Measurements from ENCODE around the gene LGALS7.

Gene LGALS7

DNA sequence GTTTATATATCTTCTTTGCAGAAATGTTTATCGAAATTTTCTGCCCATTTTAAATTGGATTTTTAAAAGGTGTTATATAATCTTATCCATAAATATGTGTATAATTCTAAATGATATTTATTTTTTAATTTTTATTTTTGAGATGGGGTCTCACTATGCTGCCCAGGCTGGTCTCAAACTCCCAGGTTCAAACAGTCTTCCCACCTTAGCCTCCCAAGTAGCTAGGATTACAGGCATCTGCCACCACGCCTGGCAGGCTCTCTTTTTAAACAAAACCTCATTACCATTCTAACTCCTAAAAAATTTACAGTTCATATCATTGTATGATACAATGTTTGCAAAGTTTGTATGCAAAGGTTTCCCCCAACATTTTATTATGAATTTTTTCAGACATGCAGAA lies 22.8 kb upstream of the LGALS7 start:
- no peak overlapping the region for H3K4ac ChIP-seq (ENCODE audit: low read length)
- H3K36me3 ChIP-seq (replicated peaks in 1 of 2; ENCODE audit: control insufficient read depth in 2 of 2, insufficient read depth in 2 of 2, low read length in 2 of 2): no peaks in the 10 kb centered on the region
- no peak for DNase-seq (ENCODE audit: low spot score)

DNA sequence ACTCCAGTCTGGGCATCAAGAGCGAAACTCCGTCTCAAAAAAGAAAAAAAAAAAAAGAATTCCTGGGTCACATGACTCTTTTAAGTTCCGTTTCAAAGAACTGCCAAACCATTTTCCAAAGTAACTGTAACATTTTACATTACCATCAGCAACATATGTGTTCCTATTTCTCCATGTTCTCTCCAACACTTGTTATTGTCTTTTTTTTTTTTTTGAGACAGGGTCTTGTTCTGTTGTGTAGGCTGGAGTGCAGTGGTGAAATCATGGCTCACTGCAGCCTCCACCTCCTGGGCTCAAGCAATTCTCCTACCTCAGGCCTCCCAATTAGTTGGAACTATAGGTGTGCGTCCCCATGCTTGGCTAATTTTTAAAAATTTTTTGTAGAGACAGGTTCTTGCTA lies 22.2 kb upstream of the LGALS7 start:
- peaks cover 0 to 1% (median 0%) of the 10 kb centered on the region in 3 experiments for H3K27me3 ChIP-seq (ENCODE audit: control insufficient read depth in 3 of 3, insufficient read depth in 3 of 3, low read depth in 1 of 3, low read length in 3 of 3)
- no peaks in the 10 kb centered on the region for H3K79me1 ChIP-seq (ENCODE audit: low read depth, low read length)
- no peak overlapping the region for H2BK15ac ChIP-seq (ENCODE audit: low read length)
- no peak overlapping the region for H3K14ac ChIP-seq (ENCODE audit: low read length)
- H3K4me1 ChIP-seq (ENCODE audit: control insufficient read depth in 2 of 2, insufficient read depth in 1 of 2, low read depth in 1 of 2, low read length in 2 of 2): no peaks in the 10 kb centered on the region
- H2BK12ac ChIP-seq (ENCODE audit: low read length): no peak overlapping the region
- H2AFZ ChIP-seq (ENCODE audit: low read length): no peak overlapping the region
- no peak overlapping the region for H3K4me3 ChIP-seq (ENCODE audit: low read length in 2 of 2)
- H4K91ac ChIP-seq (ENCODE audit: low read depth, low read length, poor library complexity): no peak overlapping the region
- H3K9ac ChIP-seq (ENCODE audit: low read depth, low read length, poor library complexity): no peak overlapping the region
- no peak overlapping the region for H3K4ac ChIP-seq (ENCODE audit: low read length)
- H3K27ac ChIP-seq (replicated peaks; ENCODE audit: low read length): no peak overlapping the region
- no CpG with 5 or more reads among the region's 4 CpGs for WGBS, 2 donors (ENCODE audit: extremely low coverage in 2 of 2, insufficient read length in 2 of 2, insufficient replicate concordance in 1 of 2)
- H4K8ac ChIP-seq (ENCODE audit: low read depth, low read length): no peak overlapping the region
- no peaks in the 10 kb centered on the region for H3K9me3 ChIP-seq (replicated peaks in 1 of 2; ENCODE audit: control insufficient read depth in 2 of 2, insufficient read depth in 1 of 2, low read depth in 1 of 2, low read length in 2 of 2)
- no peak overlapping the region for H2AK5ac ChIP-seq (ENCODE audit: low read depth, low read length)
- no peak overlapping the region for H3K18ac ChIP-seq (ENCODE audit: low read length)
- H3K36me3 ChIP-seq (replicated peaks in 1 of 2; ENCODE audit: control insufficient read depth in 2 of 2, insufficient read depth in 2 of 2, low read length in 2 of 2): no peaks in the 10 kb centered on the region
- H3K23ac ChIP-seq (ENCODE audit: low read depth, low read length, poor library complexity): no peak overlapping the region
- H2BK5ac ChIP-seq (ENCODE audit: low read length): no peak overlapping the region
- no peak overlapping the region for H3K4me2 ChIP-seq (ENCODE audit: insufficient read depth, low read length, poor library complexity, severe bottlenecking)
- DNase-seq (ENCODE audit: low spot score): no peak
- no peak overlapping the region for H2BK120ac ChIP-seq (ENCODE audit: low read depth, low read length)

More for the DNA sequence above, 22.8 kb upstream of the LGALS7 start:
- no peak overlapping the region for H2BK12ac ChIP-seq (ENCODE audit: low read length)
- H3K14ac ChIP-seq (ENCODE audit: low read length): no peak overlapping the region
- no peak overlapping the region for H4K8ac ChIP-seq (ENCODE audit: low read depth, low read length)
- no peak overlapping the region for H3K23ac ChIP-seq (ENCODE audit: low read depth, low read length, poor library complexity)
- no peak overlapping the region for H3K27ac ChIP-seq (replicated peaks; ENCODE audit: low read length)
- no peak overlapping the region for H4K91ac ChIP-seq (ENCODE audit: low read depth, low read length, poor library complexity)
- no peaks in the 10 kb centered on the region for H3K4me1 ChIP-seq (ENCODE audit: control insufficient read depth in 2 of 2, insufficient read depth in 1 of 2, low read depth in 1 of 2, low read length in 2 of 2)
- no peak overlapping the region for H3K4me2 ChIP-seq (ENCODE audit: insufficient read depth, low read length, poor library complexity, severe bottlenecking)
- H2AFZ ChIP-seq (ENCODE audit: low read length): no peak overlapping the region
- no peak overlapping the region for H3K9ac ChIP-seq (ENCODE audit: low read depth, low read length, poor library complexity)
- H2BK5ac ChIP-seq (ENCODE audit: low read length): no peak overlapping the region
- H3K18ac ChIP-seq (ENCODE audit: low read length): no peak overlapping the region
- WGBS, 2 donors (ENCODE audit: extremely low coverage in 2 of 2, insufficient read length in 2 of 2, insufficient replicate concordance in 1 of 2): no CpG with 5 or more reads among the region's 2 CpGs
- peaks cover 0 to 2% of the 10 kb centered on the region in 2 donors for H3K9me3 ChIP-seq (replicated peaks in 1 of 2; ENCODE audit: control insufficient read depth in 2 of 2, insufficient read depth in 1 of 2, low read depth in 1 of 2, low read length in 2 of 2)
- no peak overlapping the region for H3K4me3 ChIP-seq (ENCODE audit: low read length in 2 of 2)
- H2BK15ac ChIP-seq (ENCODE audit: low read length): no peak overlapping the region
- peaks cover 0 to 1% (median 0%) of the 10 kb centered on the region in 3 experiments for H3K27me3 ChIP-seq (ENCODE audit: control insufficient read depth in 3 of 3, insufficient read depth in 3 of 3, low read depth in 1 of 3, low read length in 3 of 3)
- H2BK120ac ChIP-seq (ENCODE audit: low read depth, low read length): no peak overlapping the region
- no peaks in the 10 kb centered on the region for H3K79me1 ChIP-seq (ENCODE audit: low read depth, low read length)
- no peak overlapping the region for H2AK5ac ChIP-seq (ENCODE audit: low read depth, low read length)

DNA sequence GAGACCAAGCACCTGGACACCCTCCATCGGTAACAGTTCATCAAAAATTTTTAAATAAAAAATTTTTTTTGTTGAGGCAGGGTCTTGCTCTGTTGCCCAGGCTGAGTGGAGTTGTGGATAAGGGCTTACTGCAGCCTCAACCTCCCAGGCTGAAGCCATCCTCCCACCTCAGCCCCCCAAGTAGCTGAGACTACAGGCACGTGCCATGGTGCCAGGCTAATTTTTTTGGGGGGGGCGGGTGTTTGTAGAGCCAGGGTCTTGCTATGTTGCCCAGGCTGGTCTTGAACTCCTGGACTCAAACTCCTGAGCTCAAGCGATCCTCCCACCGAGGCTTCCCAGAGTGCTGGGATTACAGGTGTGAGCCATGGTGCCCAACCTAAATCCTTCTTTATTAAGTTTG lies 20.4 kb upstream of the LGALS7 start:
- Histone ChIP-seq H2BK5ac (ENCODE audit: low read length) (no peak overlapping the region), H3K27ac (replicated peaks; ENCODE audit: low read length) (no peak overlapping the region), H4K8ac (ENCODE audit: low read depth, low read length) (no peak overlapping the region), H3K36me3 (replicated peaks in 1 of 2; ENCODE audit: control insufficient read depth in 2 of 2, insufficient read depth in 2 of 2, low read length in 2 of 2) (no peaks in the 10 kb centered on the region), H3K4me2 (ENCODE audit: insufficient read depth, low read length, poor library complexity, severe bottlenecking) (no peak overlapping the region), H3K27me3 (ENCODE audit: control insufficient read depth in 3 of 3, insufficient read depth in 3 of 3, low read depth in 1 of 3, low read length in 3 of 3) (peaks cover 0 to 1% (median 0%) of the 10 kb centered on the region in 3 experiments), H3K79me1 (ENCODE audit: low read depth, low read length) (no peaks in the 10 kb centered on the region), H3K4me1 (ENCODE audit: control insufficient read depth in 2 of 2, insufficient read depth in 1 of 2, low read depth in 1 of 2, low read length in 2 of 2) (no peaks in the 10 kb centered on the region), H3K23ac (ENCODE audit: low read depth, low read length, poor library complexity) (no peak overlapping the region), H3K18ac (ENCODE audit: low read length) (no peak overlapping the region), H2BK120ac (ENCODE audit: low read depth, low read length) (no peak overlapping the region), H2AK5ac (ENCODE audit: low read depth, low read length) (no peak overlapping the region), H3K9ac (ENCODE audit: low read depth, low read length, poor library complexity) (no peak overlapping the region), H3K4ac (ENCODE audit: low read length) (no peak overlapping the region), H4K91ac (ENCODE audit: low read depth, low read length, poor library complexity) (no peak overlapping the region), H2AFZ (ENCODE audit: low read length) (no peak overlapping the region), H3K4me3 (ENCODE audit: low read length in 2 of 2) (no peak overlapping the region), H2BK15ac (ENCODE audit: low read length) (no peak overlapping the region), H2BK12ac (ENCODE audit: low read length) (no peak overlapping the region), H3K9me3 (replicated peaks in 1 of 2; ENCODE audit: control insufficient read depth in 2 of 2, insufficient read depth in 1 of 2, low read depth in 1 of 2, low read length in 2 of 2) (no peaks in the 10 kb centered on the region), H3K14ac (ENCODE audit: low read length) (no peak overlapping the region)
- no peak for DNase-seq (ENCODE audit: low spot score)
- no CpG with 5 or more reads among the region's 5 CpGs for WGBS, 2 donors (ENCODE audit: extremely low coverage in 2 of 2, insufficient read length in 2 of 2, insufficient replicate concordance in 1 of 2)

DNA sequence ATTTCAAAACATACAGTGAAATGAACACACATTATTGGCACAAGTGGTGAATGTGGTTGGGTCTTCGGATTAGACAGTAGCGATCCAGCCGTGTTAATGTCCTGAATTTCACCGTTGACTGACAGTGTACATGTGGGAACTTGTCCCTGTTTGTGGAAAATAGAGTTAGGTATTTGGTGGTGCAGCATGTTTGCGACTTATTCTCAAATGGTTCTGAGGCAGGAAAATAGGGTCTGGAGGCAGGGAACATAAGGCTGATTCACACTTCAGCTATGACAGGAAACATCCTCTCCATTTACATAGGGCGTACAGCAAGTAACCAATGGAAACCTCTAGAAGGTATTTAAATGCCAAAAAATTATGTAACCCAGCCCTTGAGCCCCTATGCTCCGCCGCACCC lies 19.9 kb upstream of the LGALS7 start:
- H3K18ac ChIP-seq (ENCODE audit: low read length): no peak overlapping the region
- no peak overlapping the region for H2BK15ac ChIP-seq (ENCODE audit: low read length)
- no peak overlapping the region for H3K23ac ChIP-seq (ENCODE audit: low read depth, low read length, poor library complexity)
- no peak overlapping the region for H2AK5ac ChIP-seq (ENCODE audit: low read depth, low read length)
- no peak overlapping the region for H3K4ac ChIP-seq (ENCODE audit: low read length)
- no peak overlapping the region for H4K8ac ChIP-seq (ENCODE audit: low read depth, low read length)
- H3K27me3 ChIP-seq (ENCODE audit: control insufficient read depth in 3 of 3, insufficient read depth in 3 of 3, low read depth in 1 of 3, low read length in 3 of 3): peaks cover 0 to 1% (median 0%) of the 10 kb centered on the region in 3 experiments
- H3K9me3 ChIP-seq (replicated peaks in 1 of 2; ENCODE audit: control insufficient read depth in 2 of 2, insufficient read depth in 1 of 2, low read depth in 1 of 2, low read length in 2 of 2): no peaks in the 10 kb centered on the region
- H3K9ac ChIP-seq (ENCODE audit: low read depth, low read length, poor library complexity): no peak overlapping the region
- no peak overlapping the region for H3K4me3 ChIP-seq (ENCODE audit: low read length in 2 of 2)
- H2BK12ac ChIP-seq (ENCODE audit: low read length): no peak overlapping the region
- WGBS, 2 donors (ENCODE audit: extremely low coverage in 2 of 2, insufficient read length in 2 of 2, insufficient replicate concordance in 1 of 2): no CpG with 5 or more reads among the region's 8 CpGs
- H2AFZ ChIP-seq (ENCODE audit: low read length): no peak overlapping the region
- no peaks in the 10 kb centered on the region for H3K4me1 ChIP-seq (ENCODE audit: control insufficient read depth in 2 of 2, insufficient read depth in 1 of 2, low read depth in 1 of 2, low read length in 2 of 2)
- no peak overlapping the region for H3K14ac ChIP-seq (ENCODE audit: low read length)
- no peak overlapping the region for H4K91ac ChIP-seq (ENCODE audit: low read depth, low read length, poor library complexity)
- no peaks in the 10 kb centered on the region for H3K36me3 ChIP-seq (replicated peaks in 1 of 2; ENCODE audit: control insufficient read depth in 2 of 2, insufficient read depth in 2 of 2, low read length in 2 of 2)
- H2BK5ac ChIP-seq (ENCODE audit: low read length): no peak overlapping the region
- no peaks in the 10 kb centered on the region for H3K79me1 ChIP-seq (ENCODE audit: low read depth, low read length)
- H2BK120ac ChIP-seq (ENCODE audit: low read depth, low read length): no peak overlapping the region
- H3K4me2 ChIP-seq (ENCODE audit: insufficient read depth, low read length, poor library complexity, severe bottlenecking): no peak overlapping the region
- no peak overlapping the region for H3K27ac ChIP-seq (replicated peaks; ENCODE audit: low read length)
- no peak for DNase-seq (ENCODE audit: low spot score)
